Fibroblast of lung (primary cell): ENCODE data around the gene WBP2. TPM values are rescaled to one million over a fixed set of nuclear protein-coding genes. Genes with fewer than 3 reads are reported as not detected.

Experiments used
- DNase-seq, 2 donors: peaks; one replicate each; pipeline versions ENCODE4 v3.0.0 to v3.0.0-alpha.2; 2010; ENCODE audit warnings: low read depth in 2 of 2
- H2AFZ ChIP-seq: 2 replicates; pipeline ENCODE4 v1.5.1; 2012; ENCODE audit warnings: low read length, control low read depth, inconsistent platforms
- H3K27ac ChIP-seq: 2 replicates; pipeline ENCODE4 v1.5.1; 2011; ENCODE audit warnings: low read length, control low read depth; ENCODE audit not compliant: insufficient read depth
- H3K27me3 ChIP-seq: 2 replicates; pipeline ENCODE4 v1.5.1; 2011; ENCODE audit warnings: mild to moderate bottlenecking, low read length; ENCODE audit not compliant: control insufficient read depth, insufficient read depth
- H3K36me3 ChIP-seq: 2 replicates; pipeline ENCODE4 v1.5.1; 2011; ENCODE audit warnings: low read length; ENCODE audit not compliant: control insufficient read depth, insufficient read depth
- H3K4me1 ChIP-seq: 2 replicates; pipeline ENCODE4 v1.5.1; 2011; ENCODE audit warnings: low read length; ENCODE audit not compliant: control insufficient read depth, insufficient read depth; ENCODE audit errors: extremely low read depth
- H3K4me2 ChIP-seq: 2 replicates; pipeline ENCODE4 v1.5.1; 2011; ENCODE audit warnings: low read length, control low read depth; ENCODE audit not compliant: insufficient read depth; ENCODE audit errors: extremely low read depth
- H3K4me3 ChIP-seq, 4 experiments: fragments of 200-600 bp in 1 of 4; sonication (generic) in 1 of 4; replicated peaks in 1 of 4; 2 replicates each; pipeline ENCODE4 v1.5.1; 2011 to 2016; ENCODE audit warnings: low read length in 4 of 4, low read depth in 3 of 4, mild to moderate bottlenecking in 3 of 4, control low read depth in 2 of 4, inconsistent platforms in 1 of 4, mixed read lengths in 1 of 4; ENCODE audit not compliant: insufficient read depth in 1 of 4; ENCODE audit errors: control extremely low read depth in 1 of 4
- H3K79me2 ChIP-seq: 2 replicates; pipeline ENCODE4 v1.5.1; 2012; ENCODE audit warnings: mild to moderate bottlenecking, low read length, inconsistent platforms; ENCODE audit not compliant: control insufficient read depth, insufficient read depth
- H3K9ac ChIP-seq: 2 replicates; pipeline ENCODE4 v1.5.1; 2011; ENCODE audit warnings: mild to moderate bottlenecking, low read length, control low read depth; ENCODE audit not compliant: insufficient read depth
- H3K9me3 ChIP-seq: 2 replicates; pipeline ENCODE4 v1.5.1; 2012; ENCODE audit warnings: low read depth, low read length; ENCODE audit not compliant: control insufficient read depth, insufficient read depth
- H4K20me1 ChIP-seq: 2 replicates; pipeline ENCODE4 v1.5.1; 2011; ENCODE audit warnings: low read length; ENCODE audit not compliant: control insufficient read depth, insufficient read depth; ENCODE audit errors: extremely low read depth
- EZH2 ChIP-seq: IDR thresholded peaks from 2 replicates; pipeline ENCODE4 v1.5.1; 2012; ENCODE audit warnings: low read length, control low read depth, mild to moderate bottlenecking; ENCODE audit errors: missing control alignments
- polyA plus RNA-seq, 2 donors: library from polyadenylated mRNA; depleted of rRNA in 1 of 2; stranded (reverse) in 1 of 2; unstranded in 1 of 2; fragments of >200 nt; gene quantifications; 2 replicates each; pipeline ENCODE4 v1.2.1, GENCODE V29; 2011 to 2012; ENCODE audit warnings: missing spikeins in 1 of 2
- total RNA-seq: library from RNA; depleted of rRNA; stranded (reverse); fragments of >200 nt; gene quantifications from 2 replicates; pipeline ENCODE4 v1.2.1, GENCODE V29; 2014
- TF ChIP-seq, protein P1 (sequence below), 2 donors: IDR thresholded peaks in 1 of 2; conservative IDR thresholded peaks in 1 of 2; 1 replicate in 1 of 2; 2 replicates in 1 of 2; pipeline ENCODE4 v1.5.1; 2011 to 2012; ENCODE audit warnings: low read length in 2 of 2, control low read depth in 1 of 2, inconsistent platforms in 1 of 2, low read depth in 1 of 2, mild to moderate bottlenecking in 1 of 2

The WBP2 gene
- total and polyA plus RNA-seq, 2 donors (not counting 1 experiment from before 2014, with no cell fraction given) = 39.5 to 53.4 TPM

DNA sequence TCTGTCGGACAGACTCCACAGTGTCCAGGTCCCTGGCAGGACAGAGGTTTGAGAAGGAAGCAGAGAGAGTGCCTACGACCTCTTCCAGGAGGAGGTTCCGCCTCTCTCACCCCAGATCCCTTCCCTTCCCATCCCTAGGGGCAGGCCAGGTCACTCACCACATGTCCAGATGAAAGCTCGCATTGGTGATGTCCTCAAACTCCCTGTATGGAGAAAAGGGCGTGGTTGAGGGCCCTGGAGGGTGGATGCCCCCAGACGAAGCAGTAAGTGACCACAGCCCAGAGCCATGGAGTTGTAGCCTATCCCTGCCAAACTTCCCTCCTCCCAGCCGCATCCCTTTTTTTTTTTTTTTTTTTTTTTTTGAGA lies 14.4 kb downstream of the WBP2 start:
- Histone ChIP-seq H2AFZ (no peak overlapping the region), H4K20me1 (no peaks in the 10 kb centered on the region), H3K9ac (no peak overlapping the region), H3K4me1 (peaks cover 5% of the 10 kb centered on the region), H3K9me3 (no peaks in the 10 kb centered on the region), H3K4me3 (no peak overlapping the region), H3K4me2 (no peak overlapping the region), H3K36me3 (no peaks in the 10 kb centered on the region), H3K27me3 (no peaks in the 10 kb centered on the region), H3K79me2 (no peaks in the 10 kb centered on the region), H3K27ac (no peak overlapping the region)
- no peak for TF ChIP-seq EZH2
- TF ChIP-seq, protein P1, sequence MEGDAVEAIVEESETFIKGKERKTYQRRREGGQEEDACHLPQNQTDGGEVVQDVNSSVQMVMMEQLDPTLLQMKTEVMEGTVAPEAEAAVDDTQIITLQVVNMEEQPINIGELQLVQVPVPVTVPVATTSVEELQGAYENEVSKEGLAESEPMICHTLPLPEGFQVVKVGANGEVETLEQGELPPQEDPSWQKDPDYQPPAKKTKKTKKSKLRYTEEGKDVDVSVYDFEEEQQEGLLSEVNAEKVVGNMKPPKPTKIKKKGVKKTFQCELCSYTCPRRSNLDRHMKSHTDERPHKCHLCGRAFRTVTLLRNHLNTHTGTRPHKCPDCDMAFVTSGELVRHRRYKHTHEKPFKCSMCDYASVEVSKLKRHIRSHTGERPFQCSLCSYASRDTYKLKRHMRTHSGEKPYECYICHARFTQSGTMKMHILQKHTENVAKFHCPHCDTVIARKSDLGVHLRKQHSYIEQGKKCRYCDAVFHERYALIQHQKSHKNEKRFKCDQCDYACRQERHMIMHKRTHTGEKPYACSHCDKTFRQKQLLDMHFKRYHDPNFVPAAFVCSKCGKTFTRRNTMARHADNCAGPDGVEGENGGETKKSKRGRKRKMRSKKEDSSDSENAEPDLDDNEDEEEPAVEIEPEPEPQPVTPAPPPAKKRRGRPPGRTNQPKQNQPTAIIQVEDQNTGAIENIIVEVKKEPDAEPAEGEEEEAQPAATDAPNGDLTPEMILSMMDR (conservative IDR thresholded peaks at IDR 0.05 in 1 of 2, IDR thresholded peaks at IDR 0.05 in 1 of 2; ENCODE audit: low read depth in 1 of 2, low read length in 2 of 2) = no peak
- DNase-seq = no peak

DNA sequence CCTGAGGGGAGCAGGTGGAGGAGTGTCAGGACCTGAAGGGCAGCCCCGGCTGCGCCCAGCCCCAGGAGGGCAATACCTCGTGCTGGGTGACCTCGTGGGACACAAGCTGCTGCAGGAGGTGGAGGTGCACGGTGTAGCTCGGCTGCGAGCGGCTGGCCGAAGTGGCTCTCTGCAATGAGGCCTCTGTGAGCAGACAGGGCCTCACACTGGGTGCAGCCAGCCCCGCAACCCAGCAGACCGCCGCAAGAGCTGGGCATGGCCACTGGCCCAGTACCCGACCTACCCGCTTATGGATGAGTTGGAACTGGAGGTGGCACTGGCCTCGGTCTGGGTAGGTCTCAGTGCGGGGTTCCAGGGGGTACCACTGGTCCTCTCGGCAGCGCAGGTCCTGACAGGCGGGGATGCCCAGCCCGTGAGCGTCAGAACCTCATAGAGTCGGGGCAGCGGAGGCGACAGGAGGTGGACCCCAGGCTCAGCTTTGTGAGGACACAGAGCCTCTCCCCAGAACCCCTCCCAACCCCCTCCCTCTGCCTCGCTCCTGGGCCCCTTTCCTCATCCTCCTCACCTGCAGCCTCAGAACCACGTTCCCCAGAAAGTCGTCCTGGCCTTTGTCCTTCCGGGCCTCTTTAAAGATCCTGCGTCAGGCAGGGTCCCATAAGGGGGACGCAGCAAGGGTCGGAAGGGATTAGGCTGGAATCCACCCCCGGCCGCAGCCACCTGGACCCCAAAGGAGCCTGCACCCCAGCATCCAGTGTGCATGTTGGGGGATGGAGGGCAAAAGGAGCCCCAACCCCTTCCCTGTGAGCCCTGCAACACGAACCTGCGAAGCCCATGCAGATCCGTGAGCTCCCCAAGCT lies 15.0 kb downstream of the WBP2 start:
- Histone ChIP-seq H3K9me3 (no peaks in the 10 kb centered on the region), H3K36me3 (no peaks in the 10 kb centered on the region), H3K27me3 (no peaks in the 10 kb centered on the region), H3K4me1 (peaks cover 3% of the 10 kb centered on the region), H3K4me3 (no peak overlapping the region), H4K20me1 (no peaks in the 10 kb centered on the region), H3K9ac (no peak overlapping the region), H2AFZ (no peak overlapping the region), H3K79me2 (no peaks in the 10 kb centered on the region), H3K27ac (no peak overlapping the region), H3K4me2 (no peak overlapping the region)
- DNase-seq = no peak
- no peak for TF ChIP-seq EZH2
- TF ChIP-seq, protein P1 (conservative IDR thresholded peaks at IDR 0.05 in 1 of 2, IDR thresholded peaks at IDR 0.05 in 1 of 2; ENCODE audit: low read depth in 1 of 2, low read length in 2 of 2) = no peak

DNA sequence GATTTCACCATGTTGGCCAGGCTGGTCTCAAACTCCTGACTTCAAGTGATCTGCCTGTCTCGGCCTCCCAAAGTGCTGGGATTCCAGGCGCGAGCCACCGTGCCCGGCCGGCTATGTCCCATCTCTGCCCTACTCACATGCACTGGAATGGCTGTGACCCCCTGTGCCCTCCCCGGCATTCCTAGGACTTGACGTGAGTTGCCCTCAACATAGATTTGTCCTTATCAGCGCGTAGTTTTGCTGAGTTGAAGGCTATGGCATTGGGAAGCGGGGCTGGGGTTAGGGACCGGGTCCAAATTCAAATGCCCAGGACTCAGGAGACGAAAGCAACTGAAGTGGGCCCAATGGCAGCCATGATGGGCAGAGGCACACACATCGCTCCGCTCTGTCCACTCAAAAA lies 16.7 kb downstream of the WBP2 start:
- H4K20me1 ChIP-seq = no peaks in the 10 kb centered on the region
- H3K9ac ChIP-seq = no peak overlapping the region
- TF ChIP-seq, protein P1 (conservative IDR thresholded peaks at IDR 0.05 in 1 of 2, IDR thresholded peaks at IDR 0.05 in 1 of 2; ENCODE audit: low read depth in 1 of 2, low read length in 2 of 2) = no peak
- no peak for TF ChIP-seq EZH2
- no peak overlapping the region for H2AFZ ChIP-seq
- H3K9me3 ChIP-seq = no peaks in the 10 kb centered on the region
- no peak overlapping the region for H3K27ac ChIP-seq
- no peaks in the 10 kb centered on the region for H3K36me3 ChIP-seq
- H3K27me3 ChIP-seq = no peaks in the 10 kb centered on the region
- H3K79me2 ChIP-seq = no peaks in the 10 kb centered on the region
- no peaks in the 10 kb centered on the region for H3K4me1 ChIP-seq
- H3K4me2 ChIP-seq = no peak overlapping the region
- no peak overlapping the region for H3K4me3 ChIP-seq
- DNase-seq = no peak
